ENCODE data around the gene KCND1.

DNA sequence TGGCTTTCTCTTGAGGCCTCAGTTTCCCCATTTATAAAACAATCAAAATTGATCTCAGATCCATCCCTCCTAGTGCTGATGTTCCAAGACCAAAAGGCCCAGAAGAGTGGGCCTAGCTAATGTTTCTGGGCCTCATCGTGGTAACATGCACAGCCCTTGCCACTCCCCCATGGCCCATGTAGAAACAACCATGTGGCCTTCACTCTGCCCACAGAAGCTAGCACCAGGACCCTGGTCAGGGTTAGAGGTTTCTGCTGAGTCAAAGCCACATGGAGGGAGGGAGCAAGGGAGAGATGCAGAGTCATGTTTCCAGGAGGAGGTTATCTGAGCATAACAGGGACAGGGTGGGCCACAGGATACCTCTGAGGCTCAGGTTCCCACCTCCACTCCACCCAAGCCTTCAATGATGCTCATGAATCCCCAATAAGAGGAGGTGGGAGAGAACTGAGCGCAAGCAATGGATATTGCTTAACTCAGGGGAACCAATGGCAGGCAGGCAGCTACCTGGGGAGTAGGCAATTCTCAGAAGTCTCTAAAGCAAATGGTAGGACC, 31.2 kb downstream of the KCND1 start:
- TF ChIP-seq YY2 (tag by site-specific recombination; IDR thresholded peaks at IDR 0.05) (no peak), ZNF350 (tag by site-specific recombination; IDR thresholded peaks at IDR 0.05) (no peak), SP3 (tag by site-specific recombination; IDR thresholded peaks at IDR 0.05) (no peak), YY1 (tag by site-specific recombination; IDR thresholded peaks at IDR 0.05) (no peak), ZSCAN30 (tag by site-specific recombination; IDR thresholded peaks at IDR 0.05) (no peak)
- TF ChIP-seq, protein P1, sequence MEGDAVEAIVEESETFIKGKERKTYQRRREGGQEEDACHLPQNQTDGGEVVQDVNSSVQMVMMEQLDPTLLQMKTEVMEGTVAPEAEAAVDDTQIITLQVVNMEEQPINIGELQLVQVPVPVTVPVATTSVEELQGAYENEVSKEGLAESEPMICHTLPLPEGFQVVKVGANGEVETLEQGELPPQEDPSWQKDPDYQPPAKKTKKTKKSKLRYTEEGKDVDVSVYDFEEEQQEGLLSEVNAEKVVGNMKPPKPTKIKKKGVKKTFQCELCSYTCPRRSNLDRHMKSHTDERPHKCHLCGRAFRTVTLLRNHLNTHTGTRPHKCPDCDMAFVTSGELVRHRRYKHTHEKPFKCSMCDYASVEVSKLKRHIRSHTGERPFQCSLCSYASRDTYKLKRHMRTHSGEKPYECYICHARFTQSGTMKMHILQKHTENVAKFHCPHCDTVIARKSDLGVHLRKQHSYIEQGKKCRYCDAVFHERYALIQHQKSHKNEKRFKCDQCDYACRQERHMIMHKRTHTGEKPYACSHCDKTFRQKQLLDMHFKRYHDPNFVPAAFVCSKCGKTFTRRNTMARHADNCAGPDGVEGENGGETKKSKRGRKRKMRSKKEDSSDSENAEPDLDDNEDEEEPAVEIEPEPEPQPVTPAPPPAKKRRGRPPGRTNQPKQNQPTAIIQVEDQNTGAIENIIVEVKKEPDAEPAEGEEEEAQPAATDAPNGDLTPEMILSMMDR (tag by site-specific recombination; IDR thresholded peaks at IDR 0.05), result no peak
- TF ChIP-seq, protein P2, sequence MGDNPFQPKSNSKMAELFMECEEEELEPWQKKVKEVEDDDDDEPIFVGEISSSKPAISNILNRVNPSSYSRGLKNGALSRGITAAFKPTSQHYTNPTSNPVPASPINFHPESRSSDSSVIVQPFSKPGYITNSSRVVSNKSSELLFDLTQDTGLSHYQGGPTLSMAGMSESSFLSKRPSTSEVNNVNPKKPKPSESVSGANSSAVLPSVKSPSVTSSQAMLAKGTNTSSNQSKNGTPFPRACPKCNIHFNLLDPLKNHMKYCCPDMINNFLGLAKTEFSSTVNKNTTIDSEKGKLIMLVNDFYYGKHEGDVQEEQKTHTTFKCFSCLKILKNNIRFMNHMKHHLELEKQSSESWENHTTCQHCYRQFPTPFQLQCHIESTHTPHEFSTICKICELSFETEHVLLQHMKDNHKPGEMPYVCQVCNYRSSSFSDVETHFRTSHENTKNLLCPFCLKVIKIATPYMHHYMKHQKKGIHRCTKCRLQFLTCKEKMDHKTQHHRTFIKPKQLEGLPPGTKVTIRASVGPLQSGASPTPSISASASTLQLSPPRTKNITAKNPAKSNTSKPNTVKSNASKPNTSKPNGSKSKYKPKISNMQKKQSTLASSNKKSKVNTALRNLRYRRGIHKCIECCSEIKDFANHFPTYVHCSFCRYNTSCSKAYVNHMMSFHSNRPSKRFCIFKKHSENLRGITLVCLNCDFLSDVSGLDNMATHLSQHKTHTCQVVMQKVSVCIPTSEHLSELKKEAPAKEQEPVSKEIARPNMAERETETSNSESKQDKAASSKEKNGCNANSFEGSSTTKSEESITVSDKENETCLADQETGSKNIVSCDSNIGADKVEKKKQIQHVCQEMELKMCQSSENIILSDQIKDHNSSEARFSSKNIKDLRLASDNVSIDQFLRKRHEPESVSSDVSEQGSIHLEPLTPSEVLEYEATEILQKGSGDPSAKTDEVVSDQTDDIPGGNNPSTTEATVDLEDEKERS (tag by site-specific recombination; IDR thresholded peaks at IDR 0.05), result no peak
- TF ChIP-seq, protein P3, sequence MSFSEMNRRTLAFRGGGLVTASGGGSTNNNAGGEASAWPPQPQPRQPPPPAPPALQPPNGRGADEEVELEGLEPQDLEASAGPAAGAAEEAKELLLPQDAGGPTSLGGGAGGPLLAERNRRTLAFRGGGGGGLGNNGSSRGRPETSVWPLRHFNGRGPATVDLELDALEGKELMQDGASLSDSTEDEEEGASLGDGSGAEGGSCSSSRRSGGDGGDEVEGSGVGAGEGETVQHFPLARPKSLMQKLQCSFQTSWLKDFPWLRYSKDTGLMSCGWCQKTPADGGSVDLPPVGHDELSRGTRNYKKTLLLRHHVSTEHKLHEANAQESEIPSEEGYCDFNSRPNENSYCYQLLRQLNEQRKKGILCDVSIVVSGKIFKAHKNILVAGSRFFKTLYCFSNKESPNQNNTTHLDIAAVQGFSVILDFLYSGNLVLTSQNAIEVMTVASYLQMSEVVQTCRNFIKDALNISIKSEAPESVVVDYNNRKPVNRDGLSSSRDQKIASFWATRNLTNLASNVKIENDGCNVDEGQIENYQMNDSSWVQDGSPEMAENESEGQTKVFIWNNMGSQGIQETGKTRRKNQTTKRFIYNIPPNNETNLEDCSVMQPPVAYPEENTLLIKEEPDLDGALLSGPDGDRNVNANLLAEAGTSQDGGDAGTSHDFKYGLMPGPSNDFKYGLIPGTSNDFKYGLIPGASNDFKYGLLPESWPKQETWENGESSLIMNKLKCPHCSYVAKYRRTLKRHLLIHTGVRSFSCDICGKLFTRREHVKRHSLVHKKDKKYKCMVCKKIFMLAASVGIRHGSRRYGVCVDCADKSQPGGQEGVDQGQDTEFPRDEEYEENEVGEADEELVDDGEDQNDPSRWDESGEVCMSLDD (tag by site-specific recombination; IDR thresholded peaks at IDR 0.05), result no peak

Measured in HEK293 (cell line).